Transverse colon (tissue), 4 donors: Measurements from ENCODE around the gene P2RX7.

Source experiments
- CTCF ChIP-seq, 5 experiments: fragments of 200-600 bp in 3 of 5; fragments of 450-650 bp in 2 of 5; sonication (generic) in 3 of 5; IDR thresholded peaks; 1 replicate in 2 of 5; 2 replicates in 3 of 5; pipeline ENCODE4 v1.5.1; 2016 to 2017; ENCODE audit warnings: antibody characterized with exemption in 5 of 5, inconsistent platforms in 3 of 5, mild to moderate bottlenecking in 2 of 5, moderate library complexity in 1 of 5
- EP300 ChIP-seq: sonication (generic); formaldehyde crosslinking; IDR thresholded peaks from one replicate; pipeline ENCODE4 v1.6.1; 2017; ENCODE audit warnings: antibody characterized with exemption, low read depth
- POLR2A ChIP-seq: fragments of 450-650 bp; IDR thresholded peaks from one replicate; pipeline ENCODE4 v1.6.1; 2016; ENCODE audit warnings: antibody characterized with exemption, mild to moderate bottlenecking, moderate library complexity
- POLR2AphosphoS5 ChIP-seq, 3 donors: sonication (generic); formaldehyde crosslinking; IDR thresholded peaks; one replicate each; pipeline ENCODE4 v1.6.1; 2016; ENCODE audit warnings: antibody characterized with exemption in 3 of 3

- no peak for TF ChIP-seq POLR2A
- TF ChIP-seq POLR2AphosphoS5 (IDR thresholded peaks at IDR 0.05), result no peak
- no peak for TF ChIP-seq CTCF (IDR thresholded peaks at IDR 0.05)
- TF ChIP-seq EP300, result no peak
Measured at GRCh38 chr12:121128908-121129810, 3.5 kb upstream of the P2RX7 start.
